GM19240 (cell line): ENCODE results near the gene RSF1.

Source experiments
- DNase-seq: peaks from one replicate; pipeline ENCODE4 v3.0.0; 2011; ENCODE audit warnings: low spot score; ENCODE audit not compliant: insufficient read length

The RSF1 gene

GRCh38 chr11:77630157-77630710 is 190.3 kb downstream of the RSF1 start:
- DNase-seq: no peak

- no peak for DNase-seq
Observed at GRCh38 chr11:77619576-77620198, 200.8 kb downstream of the RSF1 start.

GRCh38 chr11:77617892-77618291 is 202.6 kb downstream of the RSF1 start:
- DNase-seq: no peak

DNA sequence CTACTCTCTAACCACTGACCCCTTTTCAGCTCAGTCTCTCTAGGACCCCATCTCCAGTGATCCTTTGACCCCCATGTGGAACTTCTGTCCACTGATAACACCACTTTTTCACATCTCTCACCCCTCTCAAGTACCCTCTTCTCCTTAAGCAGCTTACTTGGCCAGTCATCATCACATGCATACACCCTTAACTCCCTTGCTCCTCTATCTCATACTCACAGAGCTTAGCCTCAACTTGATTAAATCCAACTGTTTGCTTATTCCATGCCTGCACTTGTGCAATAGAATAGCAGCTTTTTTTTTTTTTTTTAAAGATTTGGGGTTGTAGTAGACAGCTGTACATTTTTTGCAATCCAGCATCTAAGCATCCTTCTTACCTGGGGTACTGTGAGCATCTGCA is 208.6 kb downstream of the RSF1 start:
- no peak for DNase-seq
